Esophagus muscularis mucosa (tissue), 4 donors: ENCODE data around the gene KARS1. TPM values are rescaled to one million over a fixed set of nuclear protein-coding genes. Genes with fewer than 3 reads are reported as not detected.
A peak's percentile ranks its signal among the peaks of the same experiment; 100 is the strongest.

Source experiments
- DNase-seq: peaks from one replicate; pipeline ENCODE4 v3.0.0-alpha.2; 2017; ENCODE audit errors: extremely low spot score
- H3K27ac ChIP-seq, 4 donors: fragments of 200-600 bp; sonication (generic); replicated peaks in 1 of 4; 1 replicate in 3 of 4; 2 replicates in 1 of 4; pipeline ENCODE4 v1.5.1; 2016 to 2019; ENCODE audit warnings: mild to moderate bottlenecking in 1 of 4
- H3K27me3 ChIP-seq, 4 donors: fragments of 200-600 bp; sonication (generic); one replicate each; pipeline versions ENCODE4 v1.5.1 to v1.6.0; 2016 to 2019
- H3K36me3 ChIP-seq, 4 donors: fragments of 200-600 bp; sonication (generic); one replicate each; pipeline ENCODE4 v1.5.1; 2016 to 2019
- H3K4me1 ChIP-seq, 4 donors: fragments of 200-600 bp; sonication (generic); one replicate each; pipeline ENCODE4 v1.5.1; 2016 to 2019
- H3K4me3 ChIP-seq, 4 donors: fragments of 200-600 bp; sonication (generic); 1 replicate in 2 of 4; 2 replicates in 2 of 4; pipeline ENCODE4 v1.5.1; 2016 to 2019; ENCODE audit warnings: mild to moderate bottlenecking in 4 of 4, moderate library complexity in 1 of 4
- H3K9me3 ChIP-seq, 4 donors: fragments of 200-600 bp; sonication (generic); 1 replicate in 3 of 4; 2 replicates in 1 of 4; pipeline ENCODE4 v1.5.1; 2016 to 2019
- CTCF ChIP-seq, 3 experiments: fragments of 200-600 bp in 2 of 3; fragments of 450-650 bp in 1 of 3; sonication (generic) in 2 of 3; IDR thresholded peaks; one replicate each; pipeline ENCODE4 v1.5.1; 2017 to 2019; ENCODE audit warnings: antibody characterized with exemption in 3 of 3, mild to moderate bottlenecking in 2 of 3, moderate library complexity in 1 of 3
- EP300 ChIP-seq: sonication (generic); formaldehyde crosslinking; IDR thresholded peaks from one replicate; pipeline ENCODE4 v1.6.1; 2017; ENCODE audit warnings: antibody characterized with exemption
- POLR2A ChIP-seq: fragments of 450-650 bp; IDR thresholded peaks from one replicate; pipeline ENCODE4 v1.6.1; 2017; ENCODE audit warnings: antibody characterized with exemption, moderate library complexity, mild to moderate bottlenecking, low read depth
- POLR2AphosphoS5 ChIP-seq, 2 donors: sonication (generic); formaldehyde crosslinking; IDR thresholded peaks; one replicate each; pipeline ENCODE4 v1.6.1; 2017; ENCODE audit warnings: antibody characterized with exemption in 2 of 2
- WGBS: methylation state at CpG from one replicate; pipeline ENCODE4 v1.1.5; 2018; 5-methylcytosine and 5-hydroxymethylcytosine counted together
- intact Hi-C: fragments of 100-400 bp; cut with DNase I; formaldehyde crosslinking; loops from one replicate; pipeline ENCODE4 v1.15.1; 2023
- total RNA-seq, 4 donors: library from RNA; depleted of rRNA; stranded (reverse); fragments of >200 nt; gene quantifications; one replicate each; pipeline versions ENCODE4 v1.1.0 to v1.2.1, GENCODE V29; 2016

KARS1 gene
- total RNA-seq, 4 donors from 2014 or later: 95.1 to 120 (median 102) TPM

DNA sequence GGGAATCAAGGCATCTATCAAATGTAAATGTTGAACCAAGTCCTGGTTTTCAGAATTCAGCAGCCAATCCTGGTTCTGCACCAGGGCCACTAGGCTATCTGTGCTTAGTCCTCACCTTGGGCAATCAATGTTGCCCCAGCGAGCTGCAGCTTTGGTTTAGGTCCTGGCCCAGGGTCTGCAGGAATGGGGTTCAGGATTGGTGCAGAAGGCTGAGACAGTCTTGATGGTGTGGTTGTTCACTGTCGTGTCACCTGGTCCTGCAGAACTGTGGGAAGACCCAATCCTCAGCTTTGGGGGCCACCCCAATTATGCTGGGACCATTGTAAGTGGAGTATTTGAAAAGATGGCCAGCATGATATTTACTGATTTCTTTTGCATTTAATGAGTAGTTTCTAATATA is 10.7 kb upstream of the KARS1 start:
- no peak overlapping the region for H3K4me3 ChIP-seq
- TF ChIP-seq CTCF (IDR thresholded peaks at IDR 0.05): no peak
- no peak for TF ChIP-seq POLR2A
- no peak for TF ChIP-seq EP300
- no peak for TF ChIP-seq POLR2AphosphoS5 (IDR thresholded peaks at IDR 0.05)
- no peak for DNase-seq
- intact Hi-C loops: no loop called here
- H3K9me3 ChIP-seq: no peaks in the 10 kb centered on the region
- H3K36me3 ChIP-seq: peaks cover 41 to 78% (median 62%) of the 10 kb centered on the region in 4 donors
- 84% methylated on average over 2 of the region's 2 CpGs for WGBS
- H3K4me1 ChIP-seq: peaks cover 12 to 20% (median 18%) of the 10 kb centered on the region in 4 donors
- H3K27ac ChIP-seq: no peak overlapping the region
- H3K27me3 ChIP-seq: no peaks in the 10 kb centered on the region

GRCh38 chr16:75653922-75654321 is 6.5 kb upstream of the KARS1 start:
- Histone ChIP-seq H3K4me1 (peaks cover 43 to 54% (median 47%) of the 10 kb centered on the region in 4 donors), H3K27me3 (no peaks in the 10 kb centered on the region), H3K27ac (no peak overlapping the region), H3K4me3 (no peak overlapping the region), H3K9me3 (no peaks in the 10 kb centered on the region), H3K36me3 (peaks cover 41 to 49% (median 46%) of the 10 kb centered on the region in 4 donors)
- TF ChIP-seq EP300 (no peak), POLR2AphosphoS5 (IDR thresholded peaks at IDR 0.05) (no peak), CTCF (IDR thresholded peaks at IDR 0.05) (no peak), POLR2A (no peak)
- intact Hi-C loops: no loop called here
- no peak for DNase-seq
- 40% methylated on average over 1 of the region's 1 CpG for WGBS

DNA sequence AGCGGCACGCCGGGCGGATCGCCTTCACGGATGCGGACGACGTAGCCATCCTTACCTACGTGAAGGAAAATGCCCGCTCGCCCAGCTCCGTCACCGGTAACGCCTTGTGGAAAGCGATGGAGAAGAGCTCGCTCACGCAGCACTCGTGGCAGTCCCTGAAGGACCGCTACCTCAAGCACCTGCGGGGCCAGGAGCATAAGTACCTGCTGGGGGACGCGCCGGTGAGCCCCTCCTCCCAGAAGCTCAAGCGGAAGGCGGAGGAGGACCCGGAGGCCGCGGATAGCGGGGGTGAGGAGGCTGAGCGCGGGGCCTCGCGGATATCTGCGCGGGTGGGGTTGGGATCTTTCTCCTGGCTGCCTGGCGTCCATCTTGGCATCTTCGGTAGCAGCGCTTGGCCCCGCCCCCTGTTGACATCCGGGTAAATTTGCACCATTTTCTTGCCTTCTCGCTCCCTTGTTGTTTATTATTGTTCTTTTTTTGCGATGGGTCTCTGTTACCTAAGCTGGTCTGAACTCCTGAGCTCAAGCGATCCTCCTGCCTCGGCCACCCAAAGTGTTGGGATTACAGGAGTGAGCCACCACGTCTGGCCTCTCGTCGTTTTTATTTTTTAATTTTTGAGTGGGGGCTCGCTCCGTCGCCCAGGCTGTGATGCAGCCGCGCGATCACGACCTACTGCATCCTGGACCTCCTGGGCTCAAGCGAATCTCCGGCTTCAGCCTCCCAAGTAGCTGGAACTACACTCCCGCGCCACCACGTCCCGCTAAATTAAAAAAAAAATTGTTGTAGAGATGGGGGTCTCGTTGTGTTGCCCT is 1.0 kb upstream of the KARS1 start:
- WGBS: under 1% methylated on average over 34 of the region's 62 CpGs
- Histone ChIP-seq H3K27ac (peak overlapping the region; percentile 92 to 99 (median 96)), H3K9me3 (no peaks in the 10 kb centered on the region), H3K4me3 (peak overlapping the region; percentile 72 to 96 (median 90)), H3K4me1 (peaks cover 62 to 76% (median 67%) of the 10 kb centered on the region in 4 donors), H3K27me3 (no peaks in the 10 kb centered on the region), H3K36me3 (peaks cover 0 to 22% (median 9%) of the 10 kb centered on the region in 4 donors)
- peak; percentile 15 to 81 for TF ChIP-seq POLR2AphosphoS5 (IDR thresholded peaks at IDR 0.05)
- no peak for TF ChIP-seq CTCF (IDR thresholded peaks at IDR 0.05)
- intact Hi-C loops: loop anchor here (10.0 kb wide), 1 partner anchor 94 kb away; the partner anchor contains the start of gene TMEM231
- DNase-seq: peak; percentile 96

GRCh38 chr16:75647112-75647491 is 363 bp downstream of the KARS1 start:
- TF ChIP-seq CTCF (IDR thresholded peaks at IDR 0.05) (no peak), EP300 (no peak), POLR2A (no peak), POLR2AphosphoS5 (IDR thresholded peaks at IDR 0.05) (no peak)
- intact Hi-C loops: loop anchor here (10.0 kb wide), 1 partner anchor 92 kb away; the partner anchor contains the start of gene TMEM231

More at GRCh38 chr16:75647112-75647491, 363 bp downstream of the KARS1 start:
- Histone ChIP-seq H3K36me3 (peaks cover 0 to 33% (median 14%) of the 10 kb centered on the region in 4 donors), H3K27ac (peak overlapping the region; percentile 92 to 99 (median 96)), H3K27me3 (no peaks in the 10 kb centered on the region), H3K4me3 (peak overlapping the region; percentile 72 to 96 (median 90)), H3K4me1 (peaks cover 48 to 69% (median 53%) of the 10 kb centered on the region in 4 donors), H3K9me3 (no peaks in the 10 kb centered on the region)
- no peak for DNase-seq
- 0% methylated on average over 12 of the region's 18 CpGs for WGBS
